ENCODE results near the gene SNX3.
A peak's percentile ranks its signal among the peaks of the same experiment; 100 is the strongest.

The SNX3 gene

DNA sequence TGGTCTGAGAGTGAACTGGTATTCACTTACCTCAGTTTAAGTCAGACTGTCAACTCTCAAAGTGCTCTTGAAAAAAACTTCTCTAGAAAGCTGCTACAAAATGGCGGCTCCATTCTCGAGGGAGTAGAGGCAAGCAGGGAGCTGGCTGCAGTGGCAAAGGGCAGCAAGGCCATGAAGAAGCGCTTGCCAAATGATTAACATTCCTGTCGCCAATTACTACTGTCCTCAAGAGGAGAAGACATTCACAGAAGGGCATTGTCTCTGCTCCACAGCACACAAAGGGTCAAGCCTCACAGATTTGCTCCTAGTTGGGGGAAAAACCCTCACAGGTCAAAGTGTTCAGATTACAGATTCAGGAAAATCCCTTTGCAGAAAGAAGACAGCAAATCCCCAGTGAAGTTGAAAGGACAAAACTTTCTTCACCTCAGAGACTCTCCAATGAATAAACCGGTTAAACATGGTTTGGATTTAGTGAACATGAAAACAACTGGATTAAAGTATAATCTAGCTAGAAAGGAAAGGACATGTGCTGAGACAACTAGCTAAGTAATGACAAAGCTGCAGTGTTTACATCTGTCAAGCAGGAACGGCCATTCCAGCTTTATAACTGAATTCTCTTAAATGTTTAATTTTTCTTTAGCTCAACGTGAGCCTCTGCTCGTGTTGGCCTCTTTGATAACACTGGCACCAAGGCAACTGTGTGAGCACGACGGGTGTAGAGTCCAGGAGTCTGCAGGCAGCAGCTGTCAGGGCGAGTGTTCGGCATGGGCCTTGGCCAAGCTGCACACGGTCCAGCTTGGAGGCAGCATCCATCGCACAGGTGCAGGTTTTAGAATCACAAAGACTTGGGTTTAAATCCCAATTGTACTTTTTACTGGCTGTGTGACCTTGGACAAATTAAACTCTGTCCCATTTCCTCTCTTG lies 57.4 kb downstream of the SNX3 start:
- peak; percentile 5 for DNase-seq (ENCODE audit: low spot score)

DNA sequence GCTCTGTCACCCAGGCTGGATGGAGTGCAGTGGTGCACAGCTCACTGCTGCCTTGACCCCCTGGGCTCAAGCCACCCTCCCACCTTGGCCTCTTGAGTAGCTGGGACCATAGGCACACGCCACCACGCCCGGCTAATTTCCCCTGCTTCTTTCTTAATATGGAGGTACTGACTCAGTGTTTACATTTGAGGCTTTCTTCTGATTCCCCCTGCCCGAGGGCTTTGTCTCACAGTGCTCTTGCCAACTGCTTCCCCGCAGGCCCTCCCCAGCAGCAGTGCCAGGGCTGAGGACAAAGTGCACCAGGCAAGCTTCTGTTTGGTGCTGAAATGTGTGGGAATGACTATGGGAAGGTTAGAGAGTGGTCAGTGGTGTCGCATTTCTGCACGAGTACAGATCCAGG lies 60.2 kb downstream of the SNX3 start:
- DNase-seq (ENCODE audit: low spot score), result no peak

DNA sequence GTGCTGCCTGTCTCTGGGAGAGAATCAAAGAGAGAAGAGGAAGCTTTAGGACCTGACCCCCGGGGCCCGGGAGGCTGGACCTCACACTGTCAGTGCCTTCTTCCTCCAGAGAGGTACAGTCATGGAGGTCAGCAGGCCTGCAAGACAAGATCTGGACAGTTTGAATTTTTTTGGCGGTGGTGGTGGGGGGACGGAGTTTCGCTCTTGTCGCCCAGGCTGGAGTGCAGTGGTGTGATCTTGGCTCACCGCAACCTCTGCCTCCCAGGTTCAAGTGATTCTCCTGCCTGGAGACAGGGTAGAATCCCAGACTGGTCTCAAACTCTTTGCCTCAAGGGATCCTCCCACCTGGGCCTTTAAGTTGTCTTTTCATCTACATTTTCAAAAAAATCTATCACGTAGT lies 60.7 kb downstream of the SNX3 start:
- no peak for DNase-seq (ENCODE audit: low spot score)

DNA sequence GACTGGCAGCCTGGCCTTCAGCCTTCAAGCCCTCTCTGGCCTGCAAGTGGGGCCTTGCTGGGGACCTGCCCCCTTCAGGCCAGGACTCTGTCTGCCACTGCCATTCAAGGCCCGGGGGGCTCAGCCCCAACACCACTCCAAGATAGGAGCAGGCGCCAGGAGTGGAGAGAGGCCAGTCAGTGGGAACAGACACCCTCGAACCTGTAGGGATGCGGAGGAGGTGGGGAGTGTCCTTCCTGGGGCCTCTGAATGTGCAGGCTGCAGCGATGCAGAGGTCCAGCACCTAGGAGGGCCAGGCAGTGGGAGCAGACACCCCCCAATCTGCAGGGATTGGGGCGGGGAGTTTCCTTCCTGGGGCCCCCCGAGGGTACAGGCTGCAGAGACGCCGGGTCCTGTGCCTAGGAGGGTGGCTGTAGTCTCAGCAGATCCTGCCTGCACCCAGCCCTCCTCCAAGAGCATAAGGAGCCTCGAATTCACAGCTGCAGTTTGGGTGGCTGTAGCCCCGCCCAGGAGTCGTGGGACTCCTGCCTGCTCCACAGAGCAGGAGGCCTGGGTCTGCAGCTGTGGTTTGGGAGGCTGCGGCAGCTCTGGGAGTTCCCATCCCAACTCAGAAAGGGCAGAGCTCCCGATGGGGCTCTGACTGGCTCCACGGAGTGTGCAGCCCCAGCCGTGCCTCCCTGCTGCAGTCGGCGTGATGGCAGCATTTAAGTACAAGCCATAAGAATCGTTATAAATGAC lies 61.9 kb downstream of the SNX3 start:
- DNase-seq (ENCODE audit: low spot score), result no peak

DNA sequence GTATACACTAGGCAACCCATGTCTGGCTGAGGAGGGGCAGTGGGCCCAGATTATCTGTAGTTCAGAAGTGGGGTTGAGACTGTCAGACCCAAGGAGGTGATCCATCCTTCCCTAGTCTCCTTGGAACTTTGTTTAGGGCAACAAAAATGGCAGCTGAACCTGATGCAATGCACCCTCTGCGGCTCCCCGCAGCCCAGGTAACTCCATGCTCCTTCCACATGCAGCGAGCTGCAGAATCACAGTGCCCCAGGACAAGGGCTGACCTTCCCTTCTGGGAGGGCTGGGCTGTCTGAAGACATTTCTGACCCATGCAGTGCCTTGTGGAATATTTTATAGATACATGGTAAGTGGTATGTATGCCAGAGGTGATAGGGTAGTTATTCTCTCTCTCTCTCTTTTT lies 65.6 kb downstream of the SNX3 start:
- no peak for DNase-seq (ENCODE audit: low spot score)

DNA sequence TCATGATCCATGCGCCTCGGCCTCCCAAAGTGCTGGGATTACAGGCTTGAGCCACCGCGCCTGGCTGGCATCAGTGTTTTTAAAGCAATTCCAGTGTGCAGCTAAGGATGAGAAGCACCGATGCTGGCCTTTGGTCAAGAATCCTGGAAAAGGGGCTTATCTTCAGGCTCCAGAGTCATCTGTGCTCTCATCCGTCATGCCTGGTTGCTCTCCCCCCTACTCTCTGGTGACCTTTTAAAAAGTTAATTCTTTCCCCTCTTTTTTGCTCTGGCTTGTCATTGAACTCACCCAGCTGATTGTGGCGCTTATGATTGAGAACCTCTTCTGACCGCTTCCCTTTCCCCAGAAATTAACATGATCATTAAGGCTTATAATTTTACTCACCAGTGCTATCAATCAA lies 66.3 kb downstream of the SNX3 start:
- DNase-seq (ENCODE audit: low spot score), result no peak

DNA sequence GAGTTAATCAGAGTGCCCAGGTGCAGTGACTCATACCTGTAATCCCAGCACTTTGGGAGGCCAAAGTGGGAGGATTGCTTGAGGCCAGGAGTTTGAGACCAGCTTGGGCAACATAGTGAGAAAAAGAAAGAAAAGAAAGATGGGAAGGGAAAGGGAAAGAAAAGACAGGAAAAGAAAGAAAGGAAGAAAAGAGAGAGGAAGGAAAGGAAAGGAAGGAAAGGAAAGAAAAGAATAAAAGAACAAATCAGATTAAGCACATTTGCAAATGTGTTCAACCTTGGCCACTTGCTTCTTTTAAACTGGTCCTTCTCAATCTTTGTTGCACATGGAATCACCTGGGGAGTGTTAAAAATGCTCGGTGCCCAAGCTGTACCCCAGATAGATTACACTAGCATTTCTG lies 67.0 kb downstream of the SNX3 start:
- DNase-seq (ENCODE audit: low spot score), result no peak

DNA sequence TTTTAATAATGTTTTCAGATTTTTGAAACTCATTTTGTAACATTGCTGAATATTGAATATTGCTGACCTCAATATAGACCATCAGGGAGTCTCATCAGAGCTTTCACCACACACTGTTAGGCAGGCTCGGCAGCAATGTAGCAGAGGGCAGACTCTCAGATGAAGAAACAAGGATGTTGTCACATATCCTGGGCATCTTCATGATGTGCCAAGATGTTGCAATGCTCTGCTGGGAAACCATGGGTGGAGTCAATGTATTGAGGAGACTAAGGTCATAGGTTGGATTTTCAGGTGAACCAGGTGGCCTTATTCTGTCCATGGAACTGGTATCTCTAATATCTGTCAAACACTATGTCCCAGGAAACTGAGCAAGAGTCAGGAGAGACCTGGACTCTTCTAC lies 67.7 kb downstream of the SNX3 start:
- DNase-seq (ENCODE audit: low spot score), result no peak

DNA sequence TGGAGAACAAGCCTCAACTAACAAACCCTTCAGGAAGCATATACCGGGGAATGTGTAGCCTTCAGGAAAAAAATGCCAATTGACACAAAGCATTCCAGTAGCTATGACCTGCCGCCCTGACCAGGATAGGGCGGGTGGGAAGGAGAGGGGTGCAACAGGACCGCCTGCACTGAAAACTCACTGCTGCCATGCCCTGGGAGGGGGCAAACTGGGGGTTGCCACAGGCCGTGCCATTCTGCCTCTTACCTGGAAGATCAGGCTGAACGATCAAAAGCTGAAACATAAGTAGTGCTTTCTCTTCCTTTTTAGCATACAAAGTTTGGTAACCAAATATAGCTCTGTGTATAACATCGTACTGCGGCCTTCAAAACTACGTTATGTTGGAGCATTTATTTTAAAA lies 73.3 kb downstream of the SNX3 start:
- DNase-seq (ENCODE audit: low spot score), result no peak

DNA sequence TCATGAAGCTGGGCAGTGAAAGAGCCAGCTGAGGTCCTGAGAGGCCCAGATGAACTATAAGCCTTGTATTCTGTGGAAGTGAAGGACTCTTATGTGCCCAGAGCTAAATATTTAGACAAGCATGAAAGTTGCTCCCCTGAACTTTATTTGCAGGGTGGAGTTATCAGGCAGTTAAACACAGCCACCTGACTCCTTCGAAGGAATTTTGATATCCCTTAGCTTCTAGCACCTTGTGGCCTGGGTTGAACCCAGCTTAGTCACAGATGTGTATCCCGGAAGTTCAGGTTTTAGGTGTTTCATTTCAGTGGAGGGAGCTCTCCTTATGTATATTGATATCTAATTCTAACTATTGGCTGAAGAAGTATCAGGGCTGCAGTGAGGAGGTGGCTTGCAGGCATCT lies 74.6 kb downstream of the SNX3 start:
- DNase-seq (ENCODE audit: low spot score), result no peak

DNA sequence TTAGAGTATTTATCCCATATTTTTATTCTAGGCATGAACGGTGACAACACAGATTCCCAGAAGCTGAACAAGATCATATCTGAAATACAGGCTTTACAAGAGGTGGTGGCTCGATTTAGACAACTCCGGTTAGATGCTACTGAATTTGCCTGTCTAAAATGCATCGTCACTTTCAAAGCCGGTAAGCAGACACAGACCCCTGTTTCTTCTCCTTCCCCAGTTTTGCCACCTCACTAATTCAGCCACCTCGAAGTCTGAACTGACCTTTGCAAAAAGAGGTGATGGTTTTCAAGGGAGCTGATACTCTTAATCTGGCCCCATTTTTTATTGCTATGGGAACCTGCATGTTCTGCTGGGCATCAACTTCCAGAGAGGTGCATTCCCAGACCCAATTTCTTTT lies 80.1 kb downstream of the SNX3 start:
- no peak for DNase-seq (ENCODE audit: low spot score)

DNA sequence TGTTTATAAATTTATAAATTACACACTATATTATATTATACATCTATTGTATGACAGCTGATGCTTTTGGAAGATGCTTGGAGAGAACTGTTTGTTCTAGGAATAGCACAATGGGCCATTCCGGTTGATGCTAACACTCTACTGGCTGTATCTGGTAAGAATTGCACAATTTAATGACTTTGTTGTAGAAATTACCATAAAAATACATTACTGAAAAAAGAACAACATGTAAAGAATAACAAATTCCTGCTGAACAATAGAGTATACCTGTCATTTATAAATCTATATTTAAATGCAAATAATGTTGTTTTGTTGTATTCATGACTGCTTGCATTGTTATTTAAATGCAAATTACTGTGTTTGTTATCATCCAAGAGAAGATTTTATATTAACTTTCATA lies 80.6 kb downstream of the SNX3 start:
- no peak for DNase-seq (ENCODE audit: low spot score)

DNA sequence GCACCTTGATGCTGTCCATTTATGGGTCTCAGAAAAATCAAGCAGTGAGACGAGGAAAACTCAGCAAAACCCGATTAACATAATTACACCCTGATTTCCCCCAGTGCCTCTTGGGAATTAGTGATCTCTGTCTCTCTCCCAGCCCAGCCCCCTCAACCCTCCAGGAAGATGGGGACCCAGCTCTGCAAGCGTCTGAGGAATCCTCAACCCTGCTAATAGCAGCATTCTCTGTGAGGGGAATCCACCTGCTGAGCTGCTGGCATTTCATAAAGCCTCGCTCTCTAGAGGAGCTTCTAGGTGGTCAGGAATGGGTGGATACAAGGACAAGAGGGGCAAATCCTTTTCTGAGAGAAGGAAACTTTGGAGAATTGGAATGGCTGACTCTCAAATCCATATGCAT lies 81.1 kb downstream of the SNX3 start:
- DNase-seq (ENCODE audit: low spot score), result no peak

DNA sequence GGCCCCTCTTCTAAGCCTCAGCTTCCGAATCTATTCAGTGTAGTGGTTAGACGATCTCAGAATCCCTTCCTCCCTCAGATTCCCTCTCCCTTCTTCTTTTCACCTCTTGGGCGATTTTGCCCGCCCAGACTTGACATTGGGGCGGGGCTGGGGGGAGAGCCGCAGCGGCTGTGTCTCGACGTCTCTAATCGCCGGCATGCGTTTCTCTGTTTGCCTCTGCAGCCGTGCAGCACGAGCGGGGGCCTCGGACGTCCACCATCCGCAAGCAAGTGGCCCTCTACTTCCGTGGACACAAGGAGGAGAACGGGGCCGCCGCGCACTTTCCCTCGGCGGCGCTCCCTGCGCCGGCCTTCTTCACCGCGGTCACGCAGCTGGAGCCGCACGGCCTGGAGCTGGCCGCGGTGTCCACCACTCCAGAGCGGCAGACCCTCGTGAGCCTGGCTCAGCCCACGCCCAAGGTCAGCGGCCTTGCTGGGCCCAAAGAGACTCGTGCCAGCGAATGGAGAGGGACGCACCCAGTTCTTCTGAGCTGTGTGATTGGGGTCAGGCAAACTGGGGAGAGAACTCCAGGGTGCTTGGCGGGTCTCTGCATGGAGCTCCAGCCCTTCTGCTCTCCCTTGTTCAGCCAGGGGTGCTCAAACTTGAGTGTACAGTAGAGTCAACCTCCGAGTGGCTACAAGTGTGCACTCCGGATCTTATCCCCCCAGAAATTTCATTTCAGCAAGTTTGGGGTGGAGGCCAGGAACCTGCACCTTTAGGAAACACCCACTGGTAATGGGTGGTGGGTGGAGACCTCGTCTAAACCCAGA lies 84.4 kb downstream of the SNX3 start:
- no peak for DNase-seq (ENCODE audit: low spot score)

DNA sequence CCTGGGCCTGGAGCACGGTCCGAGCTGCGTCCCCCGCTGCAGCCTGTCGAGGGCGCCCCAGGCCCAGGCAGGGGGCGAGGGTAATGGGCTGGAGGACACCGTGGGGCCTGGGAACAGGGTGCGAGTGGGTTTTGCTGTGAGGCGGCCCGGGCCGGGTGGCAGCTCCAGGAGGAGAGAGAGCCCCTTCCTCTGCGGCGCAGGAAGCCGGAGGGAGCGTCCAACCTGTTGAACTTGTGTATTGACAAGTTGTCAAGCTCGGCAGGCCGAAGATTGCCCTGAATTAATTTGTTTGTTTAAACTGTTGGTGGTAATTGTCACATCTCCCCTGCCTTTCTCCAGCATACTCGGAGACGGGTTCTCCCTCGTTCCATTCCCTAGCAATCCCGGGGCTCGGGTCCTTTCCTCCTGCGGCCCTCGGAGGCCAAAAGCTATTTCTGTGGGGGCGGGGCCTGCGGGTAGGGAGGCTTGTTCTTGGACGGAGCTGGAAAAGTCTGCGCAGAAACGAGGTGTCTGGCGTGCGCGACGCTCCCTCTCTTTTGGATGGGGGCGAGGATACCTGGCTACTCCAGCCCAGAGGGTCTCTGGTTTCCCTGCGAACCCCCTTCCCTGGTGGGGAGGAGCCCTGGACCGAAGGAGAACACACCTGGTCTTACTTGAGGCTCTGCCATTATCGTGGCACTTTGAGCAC lies 85.1 kb downstream of the SNX3 start:
- no peak for DNase-seq (ENCODE audit: low spot score)

DNA sequence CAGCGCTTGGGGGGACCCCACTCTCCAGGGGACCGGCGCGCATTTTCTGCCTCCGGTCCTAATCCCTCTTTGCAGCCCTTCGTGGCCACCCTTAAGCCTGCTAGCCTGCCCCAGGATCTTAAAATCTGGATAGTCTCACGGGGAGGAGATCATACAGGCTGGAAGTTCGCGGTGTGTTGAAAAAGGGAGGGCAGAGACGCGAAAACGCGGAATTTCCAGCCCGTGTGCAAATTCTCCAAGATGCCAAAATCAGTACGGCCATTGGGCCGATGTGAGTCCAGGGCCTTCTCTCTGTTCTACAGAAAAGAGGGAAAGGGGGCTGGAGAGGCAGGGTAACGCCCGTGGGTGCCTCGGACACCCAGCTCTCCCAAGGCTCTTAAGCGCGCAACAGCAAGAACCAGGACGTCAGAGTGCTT lies 85.7 kb downstream of the SNX3 start:
- DNase-seq (ENCODE audit: low spot score), result no peak

DNA sequence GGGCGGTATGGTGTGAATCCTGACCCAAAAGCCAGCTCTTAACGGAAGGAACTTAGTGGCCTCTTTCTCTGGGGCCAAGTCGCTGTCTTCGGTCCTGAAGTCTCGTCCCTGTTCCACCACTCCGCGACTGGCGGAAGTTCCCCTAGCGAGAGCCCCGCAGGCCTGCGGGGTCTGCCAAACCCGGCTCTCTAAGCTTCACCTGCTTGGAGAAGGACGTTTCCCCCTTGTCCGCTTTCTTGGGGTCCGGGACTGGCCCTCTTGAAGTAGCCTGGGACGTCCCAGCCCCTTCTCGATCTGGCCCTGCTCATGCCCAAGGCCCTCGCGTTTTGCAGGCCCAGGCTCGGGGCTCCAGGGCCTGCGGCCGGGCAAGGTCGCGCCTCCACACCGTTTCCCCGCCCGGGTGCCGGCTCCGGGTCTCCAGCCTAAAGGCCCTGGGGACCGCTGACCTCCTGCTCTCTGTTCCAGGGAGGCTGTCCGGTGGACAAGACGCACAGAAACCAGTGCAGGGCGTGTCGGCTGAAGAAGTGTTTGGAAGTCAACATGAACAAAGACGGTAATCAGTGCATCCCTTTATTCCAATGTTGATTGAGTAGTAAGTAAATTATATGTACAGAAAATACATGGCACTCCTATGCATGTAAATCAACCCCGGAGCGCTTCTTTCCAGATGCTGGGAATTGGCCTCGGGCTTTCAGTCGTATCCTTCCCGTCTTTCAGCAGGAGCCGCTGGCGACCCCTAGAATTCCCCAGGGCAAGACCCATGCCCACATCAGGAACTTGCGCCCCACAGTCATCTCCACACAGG lies 86.3 kb downstream of the SNX3 start:
- no peak for DNase-seq (ENCODE audit: low spot score)

DNA sequence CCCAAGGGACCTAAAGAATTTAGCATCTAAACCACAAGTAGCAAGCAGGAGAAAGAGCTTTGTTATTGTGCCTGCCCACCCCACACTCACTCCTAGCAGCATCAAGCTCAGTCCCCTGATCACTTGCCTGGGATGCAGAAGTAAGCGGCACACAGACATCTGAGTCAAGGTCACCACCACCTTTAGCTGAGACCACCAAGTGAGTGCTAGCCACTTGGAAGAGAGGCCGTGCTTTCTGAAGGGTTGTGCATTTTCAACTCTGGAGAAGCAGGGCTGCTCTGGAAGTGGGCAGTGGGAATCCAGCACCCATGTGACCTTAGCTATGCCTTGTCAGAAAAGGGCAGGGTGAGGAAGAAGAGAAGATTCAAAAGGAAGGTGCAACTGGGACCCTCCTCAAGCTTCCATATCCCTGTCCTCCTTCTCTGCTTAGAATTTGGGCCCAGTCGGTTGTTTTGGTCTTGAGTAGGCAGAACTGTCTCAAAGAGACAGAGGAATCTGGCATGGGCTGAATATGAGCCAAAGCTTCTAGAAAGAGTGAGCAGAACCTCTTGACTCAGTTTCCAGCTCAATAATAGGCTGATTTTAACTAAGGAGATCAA lies 88.8 kb downstream of the SNX3 start:
- no peak for DNase-seq (ENCODE audit: low spot score)

DNA sequence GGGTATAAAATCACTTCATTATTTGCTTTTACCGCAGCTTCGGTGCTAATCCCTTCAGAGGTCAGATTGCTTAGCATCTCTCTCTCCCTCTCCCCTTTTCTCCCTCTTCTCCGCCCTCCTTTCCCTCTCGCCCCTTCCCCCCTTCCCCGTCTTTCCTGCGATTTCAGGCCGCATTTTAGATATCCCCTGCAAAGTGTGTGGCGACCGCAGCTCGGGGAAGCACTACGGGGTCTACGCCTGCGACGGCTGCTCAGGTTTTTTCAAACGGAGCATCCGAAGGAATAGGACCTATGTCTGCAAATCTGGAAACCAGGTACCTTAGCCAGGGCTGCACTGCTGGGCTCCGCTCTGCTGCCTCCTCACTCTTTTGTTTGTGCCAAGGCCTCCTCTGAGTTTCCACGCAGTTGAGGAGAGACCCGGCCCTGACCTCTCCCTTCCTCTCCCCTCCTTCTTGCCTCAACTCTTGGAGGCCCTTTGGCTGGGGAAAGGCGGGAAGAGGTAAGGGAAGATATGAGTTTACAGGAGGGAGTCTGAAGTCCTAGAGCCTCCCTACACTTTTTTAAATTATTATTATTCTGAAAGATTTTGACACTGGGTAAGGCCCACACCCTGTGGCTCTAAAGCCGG lies 89.4 kb downstream of the SNX3 start:
- DNase-seq (ENCODE audit: low spot score), result no peak

All from Ammon's horn (tissue), 1 donor.